Measurements from ENCODE around the gene SLC13A5.

DNA sequence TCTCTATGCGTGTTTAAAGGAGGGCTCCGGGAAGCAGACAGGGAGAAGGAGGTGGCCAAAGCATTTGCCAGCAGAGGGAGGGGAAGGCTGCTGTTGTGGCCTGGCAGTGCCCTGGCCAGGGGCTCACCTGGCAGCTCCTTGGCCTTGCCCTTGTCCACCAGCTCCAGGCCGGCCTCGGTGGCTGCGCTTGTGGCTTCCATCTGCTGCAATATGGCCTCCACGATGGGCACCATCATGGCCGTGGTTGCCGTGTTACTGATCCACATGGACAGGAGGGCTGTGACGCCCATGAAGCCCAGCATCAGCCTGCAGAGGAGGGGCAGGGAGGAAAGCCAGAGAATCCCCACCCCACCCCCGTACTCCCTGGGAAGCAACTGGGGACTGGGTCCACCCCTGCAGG is 9.4 kb downstream of the SLC13A5 start:
- TF ChIP-seq, protein P1, sequence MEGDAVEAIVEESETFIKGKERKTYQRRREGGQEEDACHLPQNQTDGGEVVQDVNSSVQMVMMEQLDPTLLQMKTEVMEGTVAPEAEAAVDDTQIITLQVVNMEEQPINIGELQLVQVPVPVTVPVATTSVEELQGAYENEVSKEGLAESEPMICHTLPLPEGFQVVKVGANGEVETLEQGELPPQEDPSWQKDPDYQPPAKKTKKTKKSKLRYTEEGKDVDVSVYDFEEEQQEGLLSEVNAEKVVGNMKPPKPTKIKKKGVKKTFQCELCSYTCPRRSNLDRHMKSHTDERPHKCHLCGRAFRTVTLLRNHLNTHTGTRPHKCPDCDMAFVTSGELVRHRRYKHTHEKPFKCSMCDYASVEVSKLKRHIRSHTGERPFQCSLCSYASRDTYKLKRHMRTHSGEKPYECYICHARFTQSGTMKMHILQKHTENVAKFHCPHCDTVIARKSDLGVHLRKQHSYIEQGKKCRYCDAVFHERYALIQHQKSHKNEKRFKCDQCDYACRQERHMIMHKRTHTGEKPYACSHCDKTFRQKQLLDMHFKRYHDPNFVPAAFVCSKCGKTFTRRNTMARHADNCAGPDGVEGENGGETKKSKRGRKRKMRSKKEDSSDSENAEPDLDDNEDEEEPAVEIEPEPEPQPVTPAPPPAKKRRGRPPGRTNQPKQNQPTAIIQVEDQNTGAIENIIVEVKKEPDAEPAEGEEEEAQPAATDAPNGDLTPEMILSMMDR (IDR thresholded peaks at IDR 0.05), result no peak
- TF ChIP-seq EZH2 (IDR thresholded peaks at IDR 0.05) (no peak), EZH2phosphoT487 (IDR thresholded peaks at IDR 0.05) (no peak)
